GM18526 (cell line): Measurements from ENCODE around the gene SNX18.

Experiments used
- POLR2A ChIP-seq: IDR thresholded peaks from 3 replicates; pipeline ENCODE4 v1.6.1; 2011; ENCODE audit not compliant: insufficient read length; ENCODE audit errors: extremely low read depth

The SNX18 gene

DNA sequence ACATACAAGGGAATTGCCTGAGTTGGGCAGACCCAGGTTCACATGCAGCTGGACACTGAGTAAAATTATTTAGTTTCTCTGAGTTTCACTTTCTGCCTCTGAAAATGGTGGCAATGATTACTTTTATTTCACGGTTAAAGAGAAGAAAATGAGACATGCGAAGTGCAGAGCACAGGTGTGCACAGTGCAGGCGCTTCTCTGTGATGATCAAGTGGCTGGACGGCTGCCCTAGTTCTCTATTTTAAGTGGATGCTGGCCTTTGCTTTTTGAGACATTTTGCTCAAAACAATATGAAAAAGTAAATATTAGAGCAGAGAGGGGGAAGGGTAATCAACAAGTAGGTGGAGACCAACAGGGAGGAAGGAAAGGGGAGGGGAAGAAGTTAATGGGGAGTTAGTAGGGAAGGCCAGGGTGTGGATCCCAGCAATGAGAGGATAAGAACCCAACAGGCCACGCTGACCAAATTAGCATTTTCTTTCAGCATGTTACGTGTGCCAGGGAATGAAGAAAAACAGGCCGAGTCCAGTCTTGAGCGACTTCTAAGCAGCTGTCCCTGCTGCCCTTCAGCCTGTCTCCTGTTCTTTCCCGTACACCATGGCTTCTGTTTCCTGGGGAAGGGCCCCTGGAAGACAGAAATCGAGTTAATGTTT is 16.1 kb downstream of the SNX18 start:
- TF ChIP-seq POLR2A = no peak

DNA sequence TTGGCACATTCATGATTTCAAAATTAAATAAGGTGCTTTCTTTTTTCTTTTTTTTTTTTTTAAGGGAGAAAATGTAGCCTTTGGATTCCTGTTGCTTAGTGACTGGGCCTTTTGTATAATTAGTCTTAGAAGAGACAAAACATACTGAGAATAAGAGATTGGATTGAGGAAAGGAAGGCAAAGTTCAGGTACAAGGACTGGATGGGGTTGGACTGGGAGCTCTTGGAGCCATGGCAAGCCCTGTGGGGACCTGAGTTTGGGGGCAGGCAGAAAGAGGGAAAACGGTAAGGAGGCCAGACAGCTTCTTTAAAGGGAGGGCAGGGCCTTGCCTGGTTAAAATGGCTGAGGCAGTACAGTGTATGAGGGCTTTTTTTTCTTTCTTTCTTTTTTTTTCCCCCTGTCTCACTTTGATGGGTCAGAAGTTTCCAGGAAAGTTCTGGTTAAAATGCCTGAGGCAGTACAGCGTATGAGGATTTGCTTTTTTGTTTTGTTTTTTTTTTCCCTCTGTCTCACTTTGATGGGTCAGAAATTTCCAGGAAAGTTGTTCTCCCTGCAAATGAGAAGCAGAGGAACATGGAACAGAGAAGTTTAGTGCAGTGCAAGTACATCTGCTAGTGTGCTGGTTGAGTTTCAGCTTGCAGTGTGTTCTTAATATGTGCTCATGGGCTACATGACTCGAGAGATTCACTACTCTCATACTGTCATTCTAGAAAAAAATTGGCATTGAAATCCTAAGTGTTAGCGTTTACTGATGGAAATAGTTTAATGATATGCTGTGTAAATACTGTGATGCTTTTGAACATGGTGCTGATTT is 16.8 kb downstream of the SNX18 start:
- no peak for TF ChIP-seq POLR2A

DNA sequence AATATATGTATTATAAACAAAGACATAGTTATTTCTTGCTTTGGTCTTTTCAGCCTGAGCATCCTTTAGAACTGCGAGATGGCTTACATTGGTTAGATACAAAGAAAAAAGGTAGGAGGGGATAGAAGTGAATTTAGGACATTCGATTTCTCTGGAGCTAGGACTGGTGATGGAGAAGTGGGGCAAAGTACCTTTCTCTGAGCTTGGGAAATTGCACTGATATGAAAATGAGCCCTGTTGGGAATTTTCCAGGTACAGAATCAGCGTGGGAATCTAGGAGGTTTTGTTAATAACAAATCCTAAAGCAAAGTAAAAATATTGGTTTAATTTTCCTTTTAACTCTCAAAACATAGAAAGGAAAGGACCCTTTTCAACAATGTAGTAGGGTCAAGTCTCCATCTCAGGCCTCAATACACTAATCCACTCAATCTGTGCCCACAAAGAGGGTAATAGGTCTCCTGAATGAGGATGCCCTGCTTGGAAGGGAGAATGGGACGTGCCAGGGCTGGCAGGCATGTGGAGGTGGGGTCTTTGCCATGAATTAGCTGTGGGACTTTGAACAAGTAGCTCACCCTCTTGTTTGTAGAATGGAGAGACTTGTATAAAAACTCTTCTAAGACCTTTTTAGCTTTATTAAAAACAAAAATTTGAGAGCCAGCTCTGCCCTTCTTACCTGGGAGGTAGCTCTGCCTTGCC is 17.7 kb downstream of the SNX18 start:
- TF ChIP-seq POLR2A = no peak

DNA sequence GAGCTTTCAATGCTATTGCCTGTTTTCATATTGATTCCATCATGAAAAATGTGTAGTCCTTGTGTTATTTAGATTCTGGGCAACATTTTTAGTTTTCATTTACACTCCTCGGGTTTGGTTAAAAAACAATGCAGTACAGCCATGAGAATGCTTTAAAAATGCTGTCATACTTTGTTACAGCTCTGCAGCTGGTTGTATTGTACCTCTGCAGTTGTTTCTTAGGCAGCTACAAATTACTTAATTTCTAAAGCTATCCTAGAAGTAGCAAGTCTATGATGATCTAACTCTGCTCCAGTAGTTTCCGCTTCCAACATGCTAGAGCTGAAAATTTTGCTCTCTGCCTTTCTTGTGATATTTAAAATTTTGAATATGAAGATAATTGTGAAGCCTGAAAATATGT is 20.2 kb downstream of the SNX18 start:
- no peak for TF ChIP-seq POLR2A

DNA sequence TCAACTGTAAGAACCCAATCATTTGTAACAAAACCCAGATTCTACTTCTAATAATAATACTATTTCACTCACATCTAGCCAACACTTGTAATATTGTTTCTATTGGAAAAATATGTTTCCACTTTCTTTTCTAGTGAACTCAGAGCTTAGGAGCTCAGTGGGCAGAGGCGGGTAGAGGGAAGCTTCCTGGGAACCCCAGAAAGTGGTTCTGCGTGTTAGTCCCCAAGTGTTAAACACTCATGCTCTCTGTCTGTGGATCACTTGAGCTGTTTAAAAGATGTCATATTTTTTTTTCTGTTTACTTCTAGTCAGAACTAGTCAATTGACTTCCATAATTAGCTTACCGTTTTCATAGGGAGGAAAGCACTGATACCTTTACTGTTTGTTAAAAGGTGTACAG is 20.6 kb downstream of the SNX18 start:
- no peak for TF ChIP-seq POLR2A

DNA sequence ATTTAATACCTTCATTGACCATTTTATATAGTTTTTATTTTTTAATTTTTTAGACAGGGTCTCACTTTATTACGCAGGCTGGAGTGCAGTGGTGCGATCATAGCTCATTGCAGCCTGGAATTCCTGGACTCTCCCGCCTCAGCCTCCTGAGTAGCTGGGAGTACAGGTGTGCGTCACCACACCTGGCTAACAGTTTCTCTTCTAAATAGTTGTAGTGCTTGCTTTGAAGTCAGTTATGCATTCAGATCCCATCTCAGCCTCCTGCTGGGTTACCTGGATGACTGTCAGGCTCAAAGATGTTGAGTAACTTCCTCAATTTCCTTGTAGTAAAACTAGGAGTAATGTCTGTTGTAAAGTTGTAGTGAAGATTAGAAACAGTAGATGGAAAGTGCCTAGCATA is 21.4 kb downstream of the SNX18 start:
- no peak for TF ChIP-seq POLR2A

DNA sequence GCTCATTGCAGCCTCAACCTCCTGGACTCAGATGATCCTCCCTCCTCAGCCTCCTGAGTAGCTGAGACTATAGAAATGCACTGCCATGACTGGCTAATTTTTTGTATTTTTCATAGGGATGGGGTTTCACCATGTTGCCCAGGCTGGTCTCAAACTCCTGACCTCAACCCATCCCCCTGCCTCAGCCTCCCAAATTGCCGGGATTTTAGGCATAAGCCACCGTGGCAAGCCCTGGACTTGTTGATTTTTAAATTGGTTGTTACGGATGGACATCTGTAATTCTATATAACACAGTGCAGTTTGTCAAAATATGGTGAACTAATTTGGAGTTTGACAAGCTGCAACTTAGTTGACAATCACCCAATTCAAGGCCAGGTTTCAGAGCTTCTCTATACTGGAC is 22.7 kb downstream of the SNX18 start:
- TF ChIP-seq POLR2A = no peak

DNA sequence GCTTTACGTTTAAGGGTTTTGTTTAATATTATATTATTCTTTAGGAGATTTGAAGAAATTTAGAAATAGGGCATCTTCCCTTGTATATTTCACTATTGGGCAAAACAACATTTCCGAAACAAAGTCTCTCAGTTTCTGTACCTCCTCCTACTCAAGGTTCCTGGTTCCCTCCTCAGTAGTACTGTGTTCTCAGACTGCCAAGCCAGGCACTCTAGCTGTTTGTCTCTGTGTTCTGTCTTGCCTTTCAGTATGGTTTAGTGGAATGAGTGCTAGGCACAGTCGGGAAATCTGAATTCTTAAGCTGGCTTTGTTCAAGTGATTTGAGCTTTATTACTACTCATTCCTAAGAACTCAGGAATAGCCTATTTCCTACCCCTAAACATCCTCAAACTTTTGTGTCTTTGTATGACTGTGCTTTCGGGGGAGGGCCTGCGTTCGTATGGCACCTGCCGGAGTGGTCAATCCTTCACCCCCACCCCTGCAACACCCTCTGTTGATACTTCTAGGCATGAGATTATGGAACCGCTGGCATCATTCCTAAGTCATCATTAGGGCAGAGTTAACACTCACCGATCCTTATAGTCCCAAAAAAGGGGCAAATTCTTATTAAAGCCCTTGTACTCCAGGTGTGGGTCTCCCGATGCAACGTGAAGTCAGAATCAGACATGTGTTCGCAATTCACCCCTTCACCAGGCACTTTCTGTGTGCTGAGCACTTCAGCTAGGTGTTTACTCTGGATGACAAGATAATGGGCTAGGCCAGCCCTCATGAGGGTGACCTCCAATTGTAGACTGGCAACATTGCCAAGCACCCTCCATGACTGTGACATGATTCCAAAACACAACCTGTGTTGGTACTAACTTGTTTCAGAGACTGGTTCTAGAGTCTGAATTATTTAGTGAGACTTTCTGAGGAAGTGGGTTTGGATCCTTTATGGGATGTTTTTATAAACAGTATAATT is 24.5 kb downstream of the SNX18 start:
- no peak for TF ChIP-seq POLR2A

DNA sequence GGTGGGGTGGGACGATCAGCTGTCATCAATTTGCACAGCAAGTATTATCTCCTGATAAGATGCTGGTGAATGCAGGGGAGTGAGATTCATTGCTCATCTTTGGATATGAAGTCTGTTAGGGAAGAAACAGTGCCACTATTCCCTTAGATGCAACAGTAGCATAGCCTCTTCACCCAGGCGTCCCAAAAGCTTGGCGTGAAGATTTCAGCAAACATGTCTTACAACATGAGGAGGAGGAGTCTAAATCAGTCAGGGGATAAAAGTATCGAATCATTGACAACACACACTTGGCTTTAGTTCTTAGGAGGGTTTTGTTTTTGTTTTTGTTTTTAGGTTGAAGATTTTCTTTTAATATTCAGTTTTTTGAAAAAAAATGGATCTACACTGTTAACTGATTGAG is 26.5 kb downstream of the SNX18 start:
- TF ChIP-seq POLR2A = no peak

DNA sequence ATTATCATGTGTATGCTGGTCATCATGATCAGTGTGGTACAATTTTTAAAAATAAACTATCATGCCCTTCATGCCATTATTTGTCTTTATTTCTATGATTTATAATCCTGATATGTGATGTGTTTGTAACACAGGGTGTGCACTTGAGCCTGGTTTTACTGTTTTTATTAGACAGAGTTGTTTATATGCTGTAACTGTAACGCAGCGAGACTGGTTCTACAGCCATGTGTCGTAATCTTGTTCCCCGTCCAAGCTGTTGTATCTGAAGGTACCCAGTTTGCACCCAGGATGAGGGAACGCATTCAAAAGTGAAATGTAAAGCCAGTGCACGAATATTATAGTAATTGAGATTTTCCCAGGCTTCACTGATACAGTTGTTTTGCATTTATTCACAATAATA is 28.2 kb downstream of the SNX18 start:
- TF ChIP-seq POLR2A = no peak

DNA sequence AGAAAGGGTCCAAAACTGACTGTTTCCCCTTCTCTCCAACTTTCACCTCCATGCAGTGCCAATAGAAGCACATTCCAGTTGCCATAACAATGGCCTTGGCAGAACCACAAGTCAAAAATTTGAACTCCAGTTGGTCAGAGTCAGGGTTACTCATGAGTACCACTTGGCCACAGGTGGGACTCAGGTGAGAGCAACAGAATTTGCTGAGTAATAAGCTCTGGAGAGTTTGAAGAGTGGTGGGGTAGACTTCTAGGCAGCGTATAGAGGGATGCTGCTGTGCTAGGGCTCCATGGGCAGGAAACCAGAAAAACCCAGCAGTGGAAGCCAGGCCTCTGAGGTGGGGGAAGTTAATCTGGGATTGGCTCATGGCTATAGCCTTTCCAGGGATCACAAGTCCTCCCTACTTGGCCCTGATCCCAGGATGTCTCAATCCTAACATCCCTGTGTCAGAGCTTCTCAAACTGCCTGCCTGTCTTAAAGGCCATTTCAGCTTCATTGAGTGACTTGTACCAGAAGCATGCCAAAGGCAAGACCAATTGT is 30.2 kb downstream of the SNX18 start:
- no peak for TF ChIP-seq POLR2A

DNA sequence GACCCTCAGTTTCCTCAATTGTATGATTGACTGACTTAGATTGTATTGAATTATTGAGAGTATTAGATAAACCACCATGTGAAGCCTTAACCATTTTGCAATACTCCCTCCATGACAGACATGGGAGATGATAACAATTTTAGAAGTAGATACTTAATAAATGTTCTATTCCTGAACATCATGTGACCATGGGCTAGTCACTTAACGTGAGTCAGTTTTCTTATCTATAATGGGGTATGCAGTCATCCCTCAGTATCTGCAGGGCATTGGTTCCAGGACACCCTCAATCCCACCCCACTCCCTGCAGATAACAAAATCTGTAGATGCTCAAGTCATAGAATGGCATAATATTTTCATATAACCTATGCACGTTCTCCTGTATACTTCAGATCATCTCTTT is 31.0 kb downstream of the SNX18 start:
- no peak for TF ChIP-seq POLR2A

DNA sequence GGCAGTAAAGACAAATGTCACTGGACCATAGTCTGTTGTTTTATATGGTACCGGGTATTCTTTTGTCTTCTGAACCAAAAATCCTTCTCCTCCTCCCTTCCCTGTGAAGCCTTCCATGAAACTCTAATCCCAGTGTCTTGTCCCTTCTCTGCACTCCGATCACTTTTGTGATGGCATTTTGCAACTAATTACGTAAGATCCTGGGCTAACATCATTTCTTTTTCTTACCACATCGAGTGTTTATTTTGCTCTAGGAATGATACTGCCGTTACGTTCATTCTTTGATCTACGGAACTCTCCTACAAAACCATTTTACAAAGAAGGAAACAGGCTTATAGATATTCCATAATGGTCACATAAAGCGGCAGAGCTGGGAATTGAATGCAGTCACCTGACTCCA is 33.7 kb downstream of the SNX18 start:
- TF ChIP-seq POLR2A = no peak

DNA sequence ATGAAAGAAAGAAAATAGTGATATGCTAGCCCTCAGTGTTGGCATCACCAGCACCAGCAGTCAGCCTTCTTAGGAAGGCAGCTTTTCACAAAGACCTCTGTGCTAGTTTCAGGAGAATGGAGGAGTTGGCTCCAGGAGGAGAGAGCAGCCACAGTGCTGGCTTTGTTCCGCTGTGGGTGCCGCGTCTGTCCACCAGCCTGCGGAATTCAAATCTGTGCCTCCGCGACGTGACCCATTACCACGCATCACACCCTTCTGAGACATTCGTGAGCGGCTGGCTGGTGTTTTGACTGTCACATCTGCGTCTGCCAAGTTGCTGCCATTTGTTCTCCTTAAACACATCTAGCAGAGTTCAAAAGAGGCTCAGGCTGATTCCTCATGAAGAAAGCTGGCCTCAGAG is 34.4 kb downstream of the SNX18 start:
- no peak for TF ChIP-seq POLR2A

DNA sequence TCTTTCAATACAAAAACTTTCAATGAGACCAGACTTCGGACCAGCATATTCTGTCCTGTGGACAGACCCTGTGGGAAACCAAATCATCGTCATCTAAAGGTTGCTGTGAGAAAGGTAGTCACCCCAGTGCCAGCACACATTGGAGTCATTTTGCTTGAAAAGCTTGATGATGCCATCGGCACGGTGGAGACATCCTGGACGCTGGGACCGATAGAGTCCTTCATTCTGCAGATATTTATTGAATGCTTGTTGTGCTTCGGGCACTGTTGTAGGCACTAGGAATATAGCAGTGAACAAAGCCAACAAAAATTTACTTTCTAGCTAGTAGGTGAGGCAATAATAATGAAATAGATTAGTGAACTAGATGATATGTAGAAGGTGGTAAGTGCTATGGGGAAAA is 34.9 kb downstream of the SNX18 start:
- no peak for TF ChIP-seq POLR2A
